ENCODE measurements around the gene ATP5F1E. TPM values are rescaled to one million over a fixed set of nuclear protein-coding genes. Genes with fewer than 3 reads are reported as not detected.

Gene ATP5F1E
- total RNA-seq, 1 experiment from 2014 or later, result 52.7 TPM

DNA sequence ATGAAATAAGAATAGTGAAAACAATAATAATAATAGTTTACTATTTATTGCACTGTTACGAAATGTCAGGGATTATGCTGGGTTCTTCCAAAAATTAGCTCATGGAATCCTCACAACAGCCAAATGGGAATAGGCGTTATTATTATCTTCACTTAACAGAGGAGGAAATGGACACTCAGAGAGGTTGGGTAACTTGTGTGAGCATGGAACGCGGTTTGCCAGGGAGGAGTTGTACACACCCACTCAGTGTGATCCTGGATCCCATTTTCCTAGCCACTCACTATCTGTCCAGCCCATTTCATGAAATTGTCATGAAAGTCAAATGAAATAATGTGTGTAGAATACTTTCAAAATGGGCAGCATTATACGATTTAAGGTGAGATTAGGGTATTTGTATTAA lies 46.5 kb downstream of the ATP5F1E start:
- no peak overlapping the region for H2BK120ac ChIP-seq (ENCODE audit: low read depth, low read length, poor library complexity, severe bottlenecking)
- WGBS (ENCODE audit: extremely low coverage, insufficient read length, low lambda C conversion rate), result 100% methylated on average over 1 of the region's 5 CpGs
- TF ChIP-seq, protein P1, sequence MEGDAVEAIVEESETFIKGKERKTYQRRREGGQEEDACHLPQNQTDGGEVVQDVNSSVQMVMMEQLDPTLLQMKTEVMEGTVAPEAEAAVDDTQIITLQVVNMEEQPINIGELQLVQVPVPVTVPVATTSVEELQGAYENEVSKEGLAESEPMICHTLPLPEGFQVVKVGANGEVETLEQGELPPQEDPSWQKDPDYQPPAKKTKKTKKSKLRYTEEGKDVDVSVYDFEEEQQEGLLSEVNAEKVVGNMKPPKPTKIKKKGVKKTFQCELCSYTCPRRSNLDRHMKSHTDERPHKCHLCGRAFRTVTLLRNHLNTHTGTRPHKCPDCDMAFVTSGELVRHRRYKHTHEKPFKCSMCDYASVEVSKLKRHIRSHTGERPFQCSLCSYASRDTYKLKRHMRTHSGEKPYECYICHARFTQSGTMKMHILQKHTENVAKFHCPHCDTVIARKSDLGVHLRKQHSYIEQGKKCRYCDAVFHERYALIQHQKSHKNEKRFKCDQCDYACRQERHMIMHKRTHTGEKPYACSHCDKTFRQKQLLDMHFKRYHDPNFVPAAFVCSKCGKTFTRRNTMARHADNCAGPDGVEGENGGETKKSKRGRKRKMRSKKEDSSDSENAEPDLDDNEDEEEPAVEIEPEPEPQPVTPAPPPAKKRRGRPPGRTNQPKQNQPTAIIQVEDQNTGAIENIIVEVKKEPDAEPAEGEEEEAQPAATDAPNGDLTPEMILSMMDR (conservative IDR thresholded peaks at IDR 0.05), result no peak
- H4K20me1 ChIP-seq (ENCODE audit: control insufficient read depth, insufficient read depth, insufficient read length), result no peaks in the 10 kb centered on the region
- peaks cover 6% of the 10 kb centered on the region for H3K23me2 ChIP-seq (ENCODE audit: insufficient read length, low read depth, low read length, poor library complexity, severe bottlenecking)
- no peak for DNase-seq
- no peak overlapping the region for H4K91ac ChIP-seq (ENCODE audit: insufficient read length, low read depth, low read length)
- no peak overlapping the region for H3K27ac Mint-ChIP-seq
- H3K9ac ChIP-seq (ENCODE audit: extremely low read depth, insufficient read length, low read length), result no peak overlapping the region
- no peak overlapping the region for H2AK5ac ChIP-seq (ENCODE audit: insufficient read length, low read length)
- H3K4me2 ChIP-seq (ENCODE audit: insufficient read depth, insufficient read length, low read length), result no peak overlapping the region
- no peak overlapping the region for H2BK12ac ChIP-seq (ENCODE audit: insufficient read length, low read depth, low read length)
- no peak overlapping the region for H3K56ac ChIP-seq (ENCODE audit: insufficient read length, low read depth, low read length)
- no peak overlapping the region for H3K23ac ChIP-seq (ENCODE audit: insufficient read length, low read depth, low read length)
- H3T11ph ChIP-seq (ENCODE audit: low read length), result no peak overlapping the region
- peaks cover 4% of the 10 kb centered on the region for H3K79me1 ChIP-seq (ENCODE audit: insufficient read depth, low read depth, low read length, poor library complexity, severe bottlenecking)
- H2BK5ac ChIP-seq (ENCODE audit: insufficient read length, low read length), result no peak overlapping the region
- no peak overlapping the region for H3K4ac ChIP-seq (ENCODE audit: low read depth, low read length)
- no peaks in the 10 kb centered on the region; the same call in 1 of the 2 replicates for H3K4me1 ChIP-seq (ENCODE audit: insufficient read depth, low read length)
- peaks cover 18% of the 10 kb centered on the region in 2 experiments for H3K4me1 Mint-ChIP-seq
- H3K79me2 ChIP-seq (ENCODE audit: insufficient read depth, low read length), result peaks cover 10% of the 10 kb centered on the region; the same call in 1 of the 2 replicates
- no peak overlapping the region for H4K5ac ChIP-seq (ENCODE audit: insufficient read length, low read depth, low read length)
- no peak overlapping the region for H3K14ac ChIP-seq (ENCODE audit: insufficient read depth, low read length)
- H3K27me3 ChIP-seq (ENCODE audit: insufficient read depth, low read length), result no peaks in the 10 kb centered on the region
- H3K4me3 Mint-ChIP-seq, result no peak overlapping the region
- H3K18ac ChIP-seq (ENCODE audit: insufficient read length, low read depth, low read length), result no peak overlapping the region
- H4K8ac ChIP-seq (replicated peaks; ENCODE audit: insufficient read length, low read depth, low read length), result no peak overlapping the region
- no peak overlapping the region for H2BK15ac ChIP-seq (ENCODE audit: low read depth, low read length)
- H3K36me3 Mint-ChIP-seq (ENCODE audit: insufficient read depth in 1 of 3, low read depth in 3 of 3), result peaks cover 27 to 56% (median 52%) of the 10 kb centered on the region in 3 experiments
- no peaks in the 10 kb centered on the region for H3K9me3 ChIP-seq (ENCODE audit: control insufficient read depth, low read depth, low read length)
- H2AFZ ChIP-seq (ENCODE audit: low read length), result no peak overlapping the region
- H3K27me3 Mint-ChIP-seq (ENCODE audit: low read depth), result no peaks in the 10 kb centered on the region
- H3K27ac ChIP-seq (ENCODE audit: insufficient read length, low read depth, low read length), result no peak overlapping the region
- no peaks in the 10 kb centered on the region for H3K9me3 Mint-ChIP-seq
- H2BK20ac ChIP-seq (ENCODE audit: low read depth, low read length, poor library complexity, severe bottlenecking), result no peak overlapping the region
